Measurements from ENCODE around the gene GRM7. TPM values are rescaled to one million over a fixed set of nuclear protein-coding genes. Genes with fewer than 3 reads are reported as not detected.

Gene GRM7
- total and polyA plus RNA-seq, 2 donors (not counting 1 experiment from before 2014, with no cell fraction given): not detected

- H3K4me2 ChIP-seq (ENCODE audit: extremely low read depth, insufficient read depth, low read length): no peak overlapping the region
- no peaks in the 10 kb centered on the region for H3K79me2 ChIP-seq (ENCODE audit: control insufficient read depth, insufficient read depth, low read length)
- H3K36me3 ChIP-seq (ENCODE audit: control insufficient read depth, insufficient read depth, low read length): no peaks in the 10 kb centered on the region
- H3K4me1 ChIP-seq (ENCODE audit: control insufficient read depth, extremely low read depth, insufficient read depth, low read length): no peaks in the 10 kb centered on the region
- peak in 1 of 2 donors; percentile 15 for DNase-seq (ENCODE audit: low read depth in 2 of 2)
- TF ChIP-seq CTCF (conservative IDR thresholded peaks at IDR 0.05 in 1 of 2, IDR thresholded peaks at IDR 0.05 in 1 of 2; ENCODE audit: low read depth in 1 of 2, low read length in 2 of 2) (no peak), EZH2 (IDR thresholded peaks at IDR 0.05; ENCODE audit: low read length, missing control alignments) (no peak)
- no peaks in the 10 kb centered on the region for H3K9me3 ChIP-seq (ENCODE audit: control insufficient read depth, insufficient read depth, low read depth, low read length)
- no peaks in the 10 kb centered on the region for H4K20me1 ChIP-seq (ENCODE audit: control insufficient read depth, extremely low read depth, insufficient read depth, low read length)
- no peak overlapping the region for H3K9ac ChIP-seq (ENCODE audit: insufficient read depth, low read length)
- H2AFZ ChIP-seq (ENCODE audit: low read length): no peak overlapping the region
- H3K27ac ChIP-seq (ENCODE audit: insufficient read depth, low read length): no peak overlapping the region
- H3K4me3 ChIP-seq (replicated peaks in 1 of 4; ENCODE audit: control extremely low read depth in 1 of 4, insufficient read depth in 1 of 4, low read depth in 3 of 4, low read length in 4 of 4): no peak overlapping the region
- no peaks in the 10 kb centered on the region for H3K27me3 ChIP-seq (ENCODE audit: control insufficient read depth, insufficient read depth, low read length)
Observed at GRCh38 chr3:7733933-7734332, 873.0 kb downstream of the GRM7 start.

DNA sequence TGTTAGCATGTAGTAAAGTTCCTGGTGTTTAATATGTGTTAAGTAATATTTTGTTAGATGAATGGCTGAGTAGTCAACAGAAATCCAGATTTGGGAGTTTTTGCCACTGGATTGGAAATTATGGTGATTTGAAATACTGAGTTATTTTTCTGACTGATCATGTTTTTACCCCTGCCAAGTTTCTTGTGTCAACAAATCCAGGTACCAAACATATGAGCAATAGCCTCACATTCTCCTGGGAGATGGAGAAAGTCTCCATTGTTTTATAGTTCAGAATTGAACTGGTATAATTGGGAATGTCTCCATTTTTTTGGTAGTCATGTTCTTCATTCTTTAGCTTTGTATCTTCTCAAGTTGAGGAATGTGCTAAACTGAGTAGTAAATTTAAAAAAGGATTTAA, 873.5 kb downstream of the GRM7 start:
- no peak overlapping the region for H3K4me3 ChIP-seq (replicated peaks in 1 of 4; ENCODE audit: control extremely low read depth in 1 of 4, insufficient read depth in 1 of 4, low read depth in 3 of 4, low read length in 4 of 4)
- no peak for TF ChIP-seq EZH2 (IDR thresholded peaks at IDR 0.05; ENCODE audit: low read length, missing control alignments)
- TF ChIP-seq CTCF (conservative IDR thresholded peaks at IDR 0.05 in 1 of 2, IDR thresholded peaks at IDR 0.05 in 1 of 2; ENCODE audit: low read depth in 1 of 2, low read length in 2 of 2): no peak

DNA sequence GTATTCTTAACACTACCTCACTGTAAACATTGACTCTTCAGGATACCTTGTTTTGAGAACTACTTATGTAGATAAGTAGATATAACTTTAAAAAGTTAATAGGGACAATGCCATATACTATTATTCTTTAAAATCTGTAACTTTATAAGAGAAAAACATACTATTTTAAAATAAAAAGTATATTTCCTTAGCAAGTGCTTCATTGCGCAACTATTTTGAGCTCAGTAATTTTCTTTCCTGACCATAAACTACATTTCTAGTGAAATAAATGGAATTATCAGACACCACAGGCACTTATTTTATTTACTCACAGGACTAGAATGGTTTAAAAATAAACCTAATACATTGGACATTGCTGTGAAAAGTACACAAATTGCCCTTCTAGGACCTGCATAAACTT, 876.3 kb downstream of the GRM7 start:
- TF ChIP-seq EZH2 (IDR thresholded peaks at IDR 0.05; ENCODE audit: low read length, missing control alignments): no peak
- no peak for TF ChIP-seq CTCF (conservative IDR thresholded peaks at IDR 0.05 in 1 of 2, IDR thresholded peaks at IDR 0.05 in 1 of 2; ENCODE audit: low read depth in 1 of 2, low read length in 2 of 2)
- H3K4me3 ChIP-seq (replicated peaks in 1 of 4; ENCODE audit: control extremely low read depth in 1 of 4, insufficient read depth in 1 of 4, low read depth in 3 of 4, low read length in 4 of 4): no peak overlapping the region
- H3K27ac ChIP-seq (ENCODE audit: insufficient read depth, low read length): no peak overlapping the region
- H2AFZ ChIP-seq (ENCODE audit: low read length): no peak overlapping the region
- no peaks in the 10 kb centered on the region for H3K9me3 ChIP-seq (ENCODE audit: control insufficient read depth, insufficient read depth, low read depth, low read length)
- no peak for DNase-seq (ENCODE audit: low read depth in 2 of 2)
- H3K4me1 ChIP-seq (ENCODE audit: control insufficient read depth, extremely low read depth, insufficient read depth, low read length): no peaks in the 10 kb centered on the region
- no peaks in the 10 kb centered on the region for H4K20me1 ChIP-seq (ENCODE audit: control insufficient read depth, extremely low read depth, insufficient read depth, low read length)
- H3K27me3 ChIP-seq (ENCODE audit: control insufficient read depth, insufficient read depth, low read length): no peaks in the 10 kb centered on the region
- no peak overlapping the region for H3K9ac ChIP-seq (ENCODE audit: insufficient read depth, low read length)
- H3K79me2 ChIP-seq (ENCODE audit: control insufficient read depth, insufficient read depth, low read length): no peaks in the 10 kb centered on the region
- no peak overlapping the region for H3K4me2 ChIP-seq (ENCODE audit: extremely low read depth, insufficient read depth, low read length)
- no peaks in the 10 kb centered on the region for H3K36me3 ChIP-seq (ENCODE audit: control insufficient read depth, insufficient read depth, low read length)

More for the DNA sequence above, 873.5 kb downstream of the GRM7 start:
- H2AFZ ChIP-seq (ENCODE audit: low read length): no peak overlapping the region
- H4K20me1 ChIP-seq (ENCODE audit: control insufficient read depth, extremely low read depth, insufficient read depth, low read length): no peaks in the 10 kb centered on the region
- H3K9me3 ChIP-seq (ENCODE audit: control insufficient read depth, insufficient read depth, low read depth, low read length): no peaks in the 10 kb centered on the region
- no peak overlapping the region for H3K9ac ChIP-seq (ENCODE audit: insufficient read depth, low read length)
- H3K27ac ChIP-seq (ENCODE audit: insufficient read depth, low read length): no peak overlapping the region
- no peaks in the 10 kb centered on the region for H3K79me2 ChIP-seq (ENCODE audit: control insufficient read depth, insufficient read depth, low read length)
- peak in 1 of 2 donors; percentile 61 for DNase-seq (ENCODE audit: low read depth in 2 of 2)
- H3K4me1 ChIP-seq (ENCODE audit: control insufficient read depth, extremely low read depth, insufficient read depth, low read length): no peaks in the 10 kb centered on the region
- no peaks in the 10 kb centered on the region for H3K27me3 ChIP-seq (ENCODE audit: control insufficient read depth, insufficient read depth, low read length)
- no peak overlapping the region for H3K4me2 ChIP-seq (ENCODE audit: extremely low read depth, insufficient read depth, low read length)
- H3K36me3 ChIP-seq (ENCODE audit: control insufficient read depth, insufficient read depth, low read length): no peaks in the 10 kb centered on the region
